ENCODE data around the gene XPO6. TPM values are rescaled to one million over a fixed set of nuclear protein-coding genes. Genes with fewer than 3 reads are reported as not detected.

XPO6 gene
- total RNA-seq, 1 experiment from 2014 or later = 124 TPM

DNA sequence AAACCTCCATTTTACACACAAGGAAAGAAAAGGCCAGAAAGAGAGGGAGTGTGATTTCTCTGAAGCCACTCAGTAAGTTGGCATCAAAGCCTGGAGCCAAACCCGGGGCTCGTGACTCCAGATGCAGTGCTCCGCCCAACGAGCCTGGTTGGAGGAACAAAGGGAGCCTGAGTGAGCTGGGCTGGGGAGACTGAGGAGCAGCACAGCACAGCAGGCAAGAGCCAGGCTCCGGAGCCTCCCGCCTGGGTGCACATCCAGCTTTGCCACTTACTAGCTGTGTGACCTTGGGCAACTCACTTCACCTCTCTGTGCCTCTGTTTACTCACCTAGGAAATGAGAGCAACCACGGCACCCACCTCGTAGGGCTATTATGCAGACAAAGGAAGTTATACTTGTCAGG, 153.8 kb downstream of the XPO6 start:
- no peak overlapping the region for H3K27ac ChIP-seq (ENCODE audit: insufficient read length, low read depth, low read length)
- H3K9ac ChIP-seq (ENCODE audit: extremely low read depth, insufficient read length, low read length) = no peak overlapping the region
- H3K4me2 ChIP-seq (ENCODE audit: insufficient read depth, insufficient read length, low read length) = no peak overlapping the region
- H3K56ac ChIP-seq (ENCODE audit: insufficient read length, low read depth, low read length) = no peak overlapping the region
- no peak overlapping the region for H2BK120ac ChIP-seq (ENCODE audit: low read depth, low read length, poor library complexity, severe bottlenecking)
- H3K23me2 ChIP-seq (ENCODE audit: insufficient read length, low read depth, low read length, poor library complexity, severe bottlenecking) = no peaks in the 10 kb centered on the region
- no peak overlapping the region for H3K4ac ChIP-seq (ENCODE audit: low read depth, low read length)
- H3K14ac ChIP-seq (ENCODE audit: insufficient read depth, low read length) = no peak overlapping the region
- H3T11ph ChIP-seq (ENCODE audit: low read length) = no peak overlapping the region
- no peaks in the 10 kb centered on the region for H3K79me1 ChIP-seq (ENCODE audit: insufficient read depth, low read depth, low read length, poor library complexity, severe bottlenecking)
- H4K91ac ChIP-seq (ENCODE audit: insufficient read length, low read depth, low read length) = no peak overlapping the region
- H3K4me1 Mint-ChIP-seq = peaks cover 0 to 5% of the 10 kb centered on the region in 2 experiments; a peak in 2 of 4 replicates
- no peak overlapping the region for H2AK5ac ChIP-seq (ENCODE audit: insufficient read length, low read length)
- no peak overlapping the region for H2BK5ac ChIP-seq (ENCODE audit: insufficient read length, low read length)
- H3K9me3 ChIP-seq (ENCODE audit: control insufficient read depth, low read depth, low read length) = no peaks in the 10 kb centered on the region
- no peak overlapping the region for H3K4me3 Mint-ChIP-seq
- H3K4me1 ChIP-seq (ENCODE audit: insufficient read depth, low read length) = no peaks in the 10 kb centered on the region
- H3K27me3 Mint-ChIP-seq (ENCODE audit: low read depth) = peaks cover 59% of the 10 kb centered on the region
- no peak for DNase-seq
- H3K36me3 Mint-ChIP-seq (ENCODE audit: insufficient read depth in 1 of 3, low read depth in 3 of 3) = no peaks in the 10 kb centered on the region
- H4K20me1 ChIP-seq (ENCODE audit: control insufficient read depth, insufficient read depth, insufficient read length) = no peaks in the 10 kb centered on the region
- H3K18ac ChIP-seq (ENCODE audit: insufficient read length, low read depth, low read length) = no peak overlapping the region
- no peak overlapping the region for H2BK12ac ChIP-seq (ENCODE audit: insufficient read length, low read depth, low read length)
- no peaks in the 10 kb centered on the region for H3K79me2 ChIP-seq (ENCODE audit: insufficient read depth, low read length)
- H2BK15ac ChIP-seq (ENCODE audit: low read depth, low read length) = no peak overlapping the region
- H3K9me3 Mint-ChIP-seq = no peaks in the 10 kb centered on the region
- H2BK20ac ChIP-seq (ENCODE audit: low read depth, low read length, poor library complexity, severe bottlenecking) = no peak overlapping the region
- no peak overlapping the region for H2AFZ ChIP-seq (ENCODE audit: low read length)
- no CpG with 5 or more reads among the region's 8 CpGs for WGBS (ENCODE audit: extremely low coverage, insufficient read length, low lambda C conversion rate)
- TF ChIP-seq, protein P1, sequence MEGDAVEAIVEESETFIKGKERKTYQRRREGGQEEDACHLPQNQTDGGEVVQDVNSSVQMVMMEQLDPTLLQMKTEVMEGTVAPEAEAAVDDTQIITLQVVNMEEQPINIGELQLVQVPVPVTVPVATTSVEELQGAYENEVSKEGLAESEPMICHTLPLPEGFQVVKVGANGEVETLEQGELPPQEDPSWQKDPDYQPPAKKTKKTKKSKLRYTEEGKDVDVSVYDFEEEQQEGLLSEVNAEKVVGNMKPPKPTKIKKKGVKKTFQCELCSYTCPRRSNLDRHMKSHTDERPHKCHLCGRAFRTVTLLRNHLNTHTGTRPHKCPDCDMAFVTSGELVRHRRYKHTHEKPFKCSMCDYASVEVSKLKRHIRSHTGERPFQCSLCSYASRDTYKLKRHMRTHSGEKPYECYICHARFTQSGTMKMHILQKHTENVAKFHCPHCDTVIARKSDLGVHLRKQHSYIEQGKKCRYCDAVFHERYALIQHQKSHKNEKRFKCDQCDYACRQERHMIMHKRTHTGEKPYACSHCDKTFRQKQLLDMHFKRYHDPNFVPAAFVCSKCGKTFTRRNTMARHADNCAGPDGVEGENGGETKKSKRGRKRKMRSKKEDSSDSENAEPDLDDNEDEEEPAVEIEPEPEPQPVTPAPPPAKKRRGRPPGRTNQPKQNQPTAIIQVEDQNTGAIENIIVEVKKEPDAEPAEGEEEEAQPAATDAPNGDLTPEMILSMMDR (conservative IDR thresholded peaks at IDR 0.05) = no peak
- H3K27ac Mint-ChIP-seq = no peak overlapping the region
- no peak overlapping the region for H4K5ac ChIP-seq (ENCODE audit: insufficient read length, low read depth, low read length)
- no peak overlapping the region for H4K8ac ChIP-seq (replicated peaks; ENCODE audit: insufficient read length, low read depth, low read length)
- peaks cover 10% of the 10 kb centered on the region; the same call in 1 of the 2 replicates for H3K27me3 ChIP-seq (ENCODE audit: insufficient read depth, low read length)
- no peak overlapping the region for H3K23ac ChIP-seq (ENCODE audit: insufficient read length, low read depth, low read length)

All from H9 (cell line).